Activated CD8-positive, alpha-beta memory T cell treated with anti-CD3 and anti-CD28 coated beads for 1 hour (primary cell): ENCODE measurements around the gene MTMR12.
"Not testable (repeated sequence)": the region's sequence is repeated elsewhere in the genome, so short reads cannot be mapped to it uniquely, and the experiment has no call there.

ENCODE experiments used
- DNase-seq, 2 donors: peaks; one replicate each; pipeline ENCODE4 v3.0.0-alpha.2; 2020; ENCODE audit warnings: low read depth in 1 of 2; ENCODE audit errors: extremely low read depth in 1 of 2

Gene MTMR12

DNA sequence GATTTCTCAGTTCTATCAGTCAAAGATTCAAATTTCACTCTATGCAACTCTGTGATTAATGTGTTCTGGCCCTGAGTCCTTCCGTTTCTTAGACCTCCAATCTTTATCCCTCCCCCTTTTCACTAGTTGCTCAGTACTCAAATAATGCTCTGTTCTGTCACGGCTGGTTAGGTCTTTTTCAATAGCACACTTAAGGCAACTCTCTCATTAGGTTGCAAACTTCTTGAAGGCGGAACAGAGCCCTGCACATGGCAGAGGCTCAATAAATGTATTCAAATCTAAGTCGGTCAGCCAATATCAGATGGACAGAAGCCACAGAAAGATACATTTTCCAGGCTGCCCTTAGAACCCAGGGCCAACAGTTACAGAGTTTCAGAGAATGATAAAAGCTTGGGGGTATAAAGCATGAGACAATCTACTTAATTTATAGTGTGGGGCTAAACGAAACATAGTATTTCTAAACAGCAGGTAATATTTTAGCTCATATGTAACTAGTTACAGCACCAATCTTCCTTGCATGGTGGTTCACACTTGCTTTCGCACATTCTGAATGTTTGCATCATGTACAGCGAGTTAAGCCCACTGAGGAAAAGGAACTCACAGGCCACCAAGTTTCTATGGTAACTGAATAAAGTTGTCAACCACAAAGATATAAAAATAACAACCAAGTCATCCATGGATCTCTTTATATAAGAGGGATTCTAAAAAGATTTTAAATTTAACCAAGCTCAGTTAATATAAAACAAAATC lies 71.5 kb downstream of the MTMR12 start:
- DNase-seq, result no peak

DNA sequence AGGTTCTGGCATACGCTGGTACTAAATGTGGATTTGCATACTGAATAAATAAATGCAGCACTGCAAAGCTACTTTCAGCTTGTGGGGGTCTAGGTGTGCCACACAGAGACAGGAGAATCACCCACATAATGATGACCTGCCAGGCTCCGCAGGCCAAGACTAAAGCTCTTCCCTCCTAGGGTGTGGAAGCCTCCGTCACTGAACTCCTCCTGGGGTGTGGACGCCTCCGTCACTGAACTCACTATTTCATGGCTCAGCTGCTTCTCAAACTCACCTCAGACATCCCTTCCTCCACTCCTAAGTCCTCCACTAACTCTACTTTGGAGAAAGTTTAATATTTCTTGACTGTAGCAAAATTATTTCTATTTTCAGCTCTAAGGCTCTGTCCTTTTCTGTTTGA lies 73.4 kb downstream of the MTMR12 start:
- no peak for DNase-seq

DNA sequence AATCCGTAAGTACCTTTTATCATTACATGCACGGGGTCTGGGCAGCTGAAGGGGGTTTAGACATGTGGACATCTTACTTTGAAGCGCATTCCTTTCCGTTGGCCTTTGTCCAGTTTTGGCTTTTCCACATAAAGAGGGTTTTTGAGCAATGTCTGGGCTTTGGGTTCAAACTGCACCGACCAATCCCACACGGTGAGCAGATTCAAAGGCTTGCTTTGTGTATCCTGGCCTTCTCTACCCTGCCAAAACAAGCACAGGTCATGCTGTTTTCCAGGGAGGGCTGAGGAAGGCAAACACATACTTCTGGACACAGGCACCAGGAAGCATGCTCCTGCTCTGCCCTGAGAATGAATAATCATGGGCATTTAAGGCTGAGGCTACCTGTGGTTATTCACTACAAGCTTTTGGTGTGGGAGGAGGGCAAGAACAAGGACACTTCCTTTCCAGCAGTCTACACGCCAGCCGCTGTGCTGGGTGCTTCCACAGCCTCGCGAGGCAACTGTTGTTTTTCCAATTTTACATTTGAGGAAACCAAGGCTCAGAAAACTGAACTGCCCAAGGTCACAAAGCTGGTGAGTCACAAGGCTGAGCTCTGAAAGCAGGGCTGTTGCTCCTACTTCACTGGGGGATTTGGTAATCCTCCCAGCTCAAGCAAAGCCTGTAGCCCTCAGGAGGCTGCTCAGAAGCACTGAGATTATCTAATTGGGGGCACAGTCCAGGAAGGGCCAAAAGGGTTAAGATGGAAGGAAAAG lies 78.9 kb downstream of the MTMR12 start:
- DNase-seq, result no peak

DNA sequence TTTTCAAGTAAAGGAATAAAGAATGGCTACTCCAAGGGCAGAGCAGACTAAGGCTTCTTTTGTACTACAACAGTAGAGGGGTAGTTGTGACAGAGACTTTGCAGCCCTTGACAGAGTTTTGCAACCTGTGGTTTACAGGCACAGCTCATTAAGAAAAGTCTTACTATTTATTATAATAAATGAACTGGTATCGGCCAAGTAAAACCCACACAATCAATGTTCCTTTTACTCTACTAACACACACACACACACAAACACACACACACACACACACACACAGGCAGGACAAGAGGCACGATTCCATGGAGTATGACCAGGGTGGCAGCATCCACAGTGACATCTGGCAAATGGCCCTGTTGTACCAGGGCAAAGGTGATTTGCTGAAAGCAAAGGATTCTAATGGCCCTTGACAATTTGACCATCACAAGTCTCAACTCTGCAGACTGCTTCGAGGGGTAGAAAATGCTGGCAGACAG lies 79.5 kb downstream of the MTMR12 start:
- no peak for DNase-seq

DNA sequence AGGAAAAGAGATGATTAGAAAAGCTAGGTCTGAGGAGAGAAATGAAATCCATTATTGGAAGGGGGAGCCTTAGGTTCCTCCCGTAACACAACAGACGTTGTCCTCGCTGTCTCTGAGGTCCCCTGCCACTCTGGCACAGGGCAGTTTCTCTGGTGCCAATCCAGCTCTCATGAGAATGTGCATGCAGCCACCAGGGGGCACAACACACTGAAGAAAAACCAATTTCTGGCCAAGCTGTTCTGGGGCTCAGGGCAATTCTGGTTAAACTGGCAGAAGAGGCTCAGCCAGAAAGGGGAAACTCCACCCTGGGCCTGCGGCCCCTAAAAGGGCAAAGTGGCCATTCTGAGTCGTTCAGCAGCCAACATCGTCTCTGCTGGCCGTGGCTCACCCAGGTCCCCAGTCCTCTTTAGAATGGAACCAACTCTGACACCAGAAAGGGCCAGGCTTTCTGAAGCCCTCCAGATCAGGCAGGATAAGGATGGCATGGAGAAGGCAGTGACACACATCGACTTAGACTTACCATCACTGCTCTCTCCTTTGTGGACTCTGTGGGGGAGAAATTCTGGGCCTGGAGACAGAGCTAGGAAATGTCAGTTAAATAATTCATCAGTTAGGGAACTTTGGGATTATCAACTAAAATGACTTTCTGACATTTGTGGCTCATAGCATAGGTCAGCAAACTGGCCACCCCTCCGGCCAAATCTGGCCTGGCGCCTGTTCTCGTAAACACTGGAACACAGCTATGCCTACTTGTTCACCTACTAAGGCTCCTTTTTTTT lies 80.1 kb downstream of the MTMR12 start:
- peak; percentile 41 to 63 for DNase-seq

DNA sequence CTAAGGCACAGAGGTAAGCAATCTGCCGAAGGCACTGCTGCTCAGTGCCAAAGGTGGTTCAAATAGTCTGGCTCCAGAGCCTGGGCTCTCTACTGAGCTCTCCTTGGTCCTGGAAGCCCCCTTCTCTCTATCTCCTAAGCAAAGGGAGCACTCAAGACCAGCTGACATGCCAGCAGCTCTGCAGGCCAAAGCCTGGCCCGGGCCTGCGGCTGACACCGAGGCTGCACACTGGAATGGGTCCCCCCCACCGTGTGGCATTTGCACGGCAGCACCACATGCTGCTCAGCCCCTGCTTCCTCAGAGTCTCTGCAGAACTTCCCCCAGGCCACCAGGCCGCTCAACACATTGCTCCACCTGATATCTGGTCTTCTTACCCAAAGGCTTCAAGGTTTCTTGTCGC lies 80.8 kb downstream of the MTMR12 start:
- no peak for DNase-seq

DNA sequence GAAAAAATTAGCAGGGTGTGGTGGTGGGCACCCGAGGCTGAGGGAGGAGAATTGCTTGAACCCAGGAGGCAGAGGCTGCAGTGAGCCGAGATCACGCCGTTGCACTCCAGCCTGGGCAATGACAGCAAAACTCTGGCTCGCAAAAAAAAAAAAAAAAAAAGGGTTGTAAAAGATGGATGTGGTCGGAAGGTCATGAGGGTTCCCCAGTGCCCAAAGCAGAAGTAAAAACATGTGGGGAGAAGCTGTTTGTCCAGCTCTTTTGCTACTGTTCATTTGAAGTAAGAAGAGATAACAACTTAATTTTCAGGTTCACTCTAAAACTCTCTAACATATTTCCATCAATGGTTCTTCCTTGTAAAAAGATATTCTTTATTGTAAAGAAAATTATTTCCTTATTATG lies 81.5 kb downstream of the MTMR12 start:
- no peak for DNase-seq

DNA sequence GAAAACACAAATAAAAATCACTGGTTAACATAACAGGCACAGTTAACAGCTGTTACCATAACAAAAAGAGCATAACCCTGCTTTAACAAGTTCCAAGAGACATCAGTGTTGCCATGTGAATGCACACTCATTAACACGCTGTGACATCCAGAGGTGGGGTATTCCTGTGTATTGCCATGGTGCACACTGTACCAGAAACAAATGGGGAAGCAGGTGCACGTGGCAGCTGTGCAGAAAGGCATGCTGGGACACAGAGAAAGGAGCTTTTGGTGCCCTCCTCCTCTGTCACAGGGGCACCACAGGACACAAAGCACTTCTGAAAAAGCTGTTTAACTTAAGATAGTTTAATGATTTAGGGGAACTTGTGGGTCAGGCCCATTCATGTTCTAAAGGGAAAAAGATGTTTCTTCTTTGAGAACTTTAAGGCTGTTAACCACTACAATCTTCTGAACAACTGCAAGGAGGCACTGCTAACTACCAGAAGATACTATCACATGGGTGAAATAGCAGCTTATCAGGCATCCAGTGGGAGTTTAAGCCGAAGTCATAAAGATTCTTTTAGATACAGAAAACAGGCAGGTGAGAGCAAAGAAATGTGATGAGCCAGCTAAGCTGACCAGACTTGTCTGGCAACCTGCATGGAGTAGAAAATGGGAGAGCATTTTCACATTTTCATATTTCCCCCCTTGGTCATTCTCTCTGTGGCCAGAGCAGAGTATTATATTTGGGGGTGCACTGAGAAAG lies 82.2 kb downstream of the MTMR12 start:
- DNase-seq, result no peak

DNA sequence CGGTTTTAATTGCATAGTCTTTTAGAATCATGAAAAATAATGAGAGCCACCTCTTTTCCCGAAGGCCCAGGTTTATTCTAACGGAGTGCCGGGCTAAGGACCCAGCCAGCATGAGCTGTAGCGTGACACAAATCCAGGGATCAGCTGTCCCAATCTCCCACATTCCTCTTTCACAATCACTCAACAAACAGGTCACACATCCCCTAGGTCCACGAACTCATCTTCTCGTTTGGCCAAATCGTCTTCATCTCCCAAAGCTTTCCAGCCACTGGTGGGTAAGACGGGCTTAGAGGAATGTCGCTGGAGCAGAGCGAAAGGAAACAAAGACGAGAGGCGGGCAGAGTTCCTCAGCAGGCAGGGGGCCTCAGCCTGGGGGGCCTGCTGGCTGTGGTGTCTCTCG lies 83.2 kb downstream of the MTMR12 start:
- no peak for DNase-seq

DNA sequence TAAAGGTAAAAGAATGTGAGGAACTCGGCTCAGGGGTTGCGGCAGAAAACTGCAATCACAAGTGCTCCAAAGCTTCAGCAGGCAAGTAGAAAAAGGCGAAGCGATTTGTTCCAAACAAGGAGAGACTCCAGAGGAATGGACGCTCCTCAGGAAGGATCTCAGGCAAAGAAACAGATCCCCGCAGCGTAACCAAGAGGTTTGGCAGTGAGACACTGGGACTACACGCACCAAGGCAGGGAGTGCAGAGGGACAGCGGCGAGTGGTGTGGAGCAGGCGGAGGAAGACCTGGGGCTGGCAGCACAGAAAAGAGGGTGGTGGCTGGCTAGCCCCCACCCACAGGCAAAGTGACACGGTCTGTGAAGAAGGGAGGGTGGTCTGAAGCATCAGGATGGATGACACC lies 83.9 kb downstream of the MTMR12 start:
- no peak for DNase-seq

DNA sequence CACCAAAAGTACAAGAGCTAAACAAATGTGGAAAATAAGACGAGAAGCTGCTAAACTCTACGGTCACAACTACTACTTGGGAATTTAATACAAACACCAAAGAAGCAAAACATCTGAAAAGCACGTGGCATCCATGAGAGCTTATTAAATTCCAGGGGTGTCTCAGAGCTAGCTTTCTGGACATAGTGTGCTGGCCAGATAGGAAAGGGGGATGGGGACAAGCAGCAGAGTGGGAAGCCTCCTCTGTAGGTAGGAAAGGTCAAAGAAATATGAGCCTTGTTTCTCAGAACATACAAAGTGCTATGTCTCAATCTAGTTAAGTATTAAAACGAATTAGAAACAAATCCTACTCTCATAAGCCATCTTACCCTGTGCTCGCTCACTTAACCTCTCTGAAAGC lies 87.3 kb downstream of the MTMR12 start:
- no peak for DNase-seq

DNA sequence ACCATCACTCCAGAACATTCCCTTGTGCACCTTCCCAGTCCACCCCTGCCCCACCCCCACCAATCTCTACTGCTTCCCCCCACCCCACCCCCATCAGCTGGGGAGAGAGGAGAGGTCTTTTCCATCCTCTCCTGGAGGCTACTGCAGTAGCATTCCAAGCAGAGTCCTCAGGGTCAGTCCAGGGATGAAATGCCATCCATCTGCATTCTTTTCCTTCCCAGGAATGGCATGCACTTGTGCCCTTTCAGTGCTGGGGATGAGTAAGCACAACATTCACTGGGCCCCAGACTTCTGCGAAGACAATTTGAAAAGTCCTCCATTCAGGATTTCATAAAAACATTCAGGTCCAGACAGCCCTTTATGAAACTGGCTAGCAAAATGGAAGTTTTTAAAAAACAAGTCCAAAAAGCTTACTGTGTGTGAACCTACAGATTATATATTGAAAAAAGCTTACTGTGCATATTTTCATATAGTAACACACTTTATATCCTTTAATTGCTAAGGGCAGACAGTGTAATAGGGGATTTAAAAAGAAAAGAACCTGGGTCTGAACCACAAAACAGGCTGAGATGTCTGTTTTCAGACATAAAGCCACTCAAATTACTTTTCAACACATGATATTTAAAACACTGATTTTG lies 88.6 kb downstream of the MTMR12 start:
- DNase-seq, result no peak

DNA sequence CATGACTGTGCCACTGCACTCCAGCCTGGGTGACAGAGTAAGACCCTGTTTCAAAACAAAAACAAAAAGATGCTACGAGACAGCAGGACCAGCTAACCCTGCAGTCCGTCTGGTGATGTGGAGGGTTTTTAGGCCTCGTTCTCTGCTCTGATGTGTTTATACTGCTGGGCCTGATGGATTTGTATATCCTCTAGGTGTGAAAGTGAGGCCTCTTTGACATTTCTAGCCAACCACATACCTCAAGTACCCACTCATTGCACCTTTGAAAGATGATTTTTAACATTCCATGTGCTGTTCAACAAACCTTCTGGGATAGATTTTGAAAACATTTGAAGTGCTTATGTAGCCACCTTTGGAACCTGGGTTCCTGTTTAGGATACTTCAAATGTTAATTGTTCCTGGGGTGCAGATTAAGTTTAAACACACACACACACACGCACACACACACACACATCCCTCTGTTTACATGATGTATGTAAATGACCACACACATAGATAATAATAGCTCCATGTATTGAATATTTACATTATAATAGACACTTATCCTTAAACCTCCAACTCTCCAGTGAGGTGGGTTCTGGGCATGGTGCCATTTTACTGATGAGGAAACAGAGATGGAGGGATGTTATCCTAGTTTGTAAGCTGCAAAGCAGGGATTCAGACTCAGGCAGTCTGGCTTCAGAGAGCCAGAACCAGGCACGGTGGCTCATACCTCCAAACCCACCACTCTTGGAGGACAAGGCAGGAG lies 89.8 kb downstream of the MTMR12 start:
- DNase-seq, result no peak

DNA sequence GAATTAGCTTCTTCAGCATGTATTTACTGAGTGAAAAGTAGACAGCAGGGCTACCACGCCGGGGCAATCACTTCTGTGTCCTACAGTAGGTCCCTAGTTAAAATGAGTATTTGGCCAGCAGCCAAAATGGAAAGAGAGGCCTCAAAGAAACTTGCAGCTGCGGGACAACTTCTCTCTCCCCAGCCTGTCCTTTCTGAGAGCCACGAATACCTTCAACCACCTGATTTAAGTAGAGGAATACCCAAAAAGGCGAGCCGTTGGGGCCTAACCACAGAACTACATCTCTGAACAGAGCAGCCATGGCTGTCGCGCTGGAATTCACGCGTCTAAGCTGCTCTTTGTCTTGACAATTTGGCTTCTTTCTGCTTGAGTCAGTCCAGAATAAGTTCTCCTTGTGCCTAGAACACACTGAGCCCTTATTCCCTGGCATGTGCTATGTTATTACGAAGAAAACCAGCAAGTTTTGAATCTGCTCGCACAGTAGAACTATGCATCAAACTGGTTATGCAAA lies 94.8 kb downstream of the MTMR12 start:
- DNase-seq, result no peak

DNA sequence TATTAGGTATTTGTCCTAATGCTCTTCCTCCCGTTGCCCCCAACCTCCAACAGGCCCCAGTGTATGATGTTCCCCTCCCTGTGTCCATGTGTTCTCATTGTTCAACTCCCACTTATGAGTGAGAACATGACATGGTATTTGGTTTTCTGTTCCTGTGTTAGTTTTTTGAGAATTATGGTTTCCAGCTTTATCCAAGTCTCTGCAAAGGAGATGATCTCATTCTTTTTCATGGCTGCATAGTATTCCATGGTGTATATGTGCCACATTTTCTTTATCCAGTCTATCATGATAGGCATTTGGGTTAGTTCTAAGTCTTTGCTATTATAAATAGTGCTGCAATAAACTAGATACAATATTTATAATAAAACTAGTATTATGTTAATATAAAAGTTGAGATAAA lies 98.4 kb downstream of the MTMR12 start:
- DNase-seq, result not testable (repeated sequence)

DNA sequence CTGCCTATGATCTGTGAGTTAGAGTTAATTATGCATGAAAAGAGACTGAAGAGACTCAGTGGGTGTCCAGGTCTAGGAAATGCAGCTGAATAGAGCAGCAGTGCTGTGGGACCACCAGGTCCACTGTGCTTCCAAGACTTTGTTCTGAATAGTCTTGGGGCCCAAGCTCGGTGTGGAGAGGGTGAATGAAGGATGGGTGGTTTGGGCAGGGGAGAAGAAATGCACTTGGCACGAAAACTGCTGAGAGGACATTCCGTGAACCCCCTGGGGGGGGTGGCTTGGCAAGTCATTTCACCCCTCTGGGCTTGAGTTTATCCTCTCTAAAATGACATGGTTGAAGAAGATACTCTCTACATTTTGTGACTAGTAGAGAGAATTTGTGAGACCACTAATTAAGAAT lies 102.6 kb downstream of the MTMR12 start:
- DNase-seq, result no peak

DNA sequence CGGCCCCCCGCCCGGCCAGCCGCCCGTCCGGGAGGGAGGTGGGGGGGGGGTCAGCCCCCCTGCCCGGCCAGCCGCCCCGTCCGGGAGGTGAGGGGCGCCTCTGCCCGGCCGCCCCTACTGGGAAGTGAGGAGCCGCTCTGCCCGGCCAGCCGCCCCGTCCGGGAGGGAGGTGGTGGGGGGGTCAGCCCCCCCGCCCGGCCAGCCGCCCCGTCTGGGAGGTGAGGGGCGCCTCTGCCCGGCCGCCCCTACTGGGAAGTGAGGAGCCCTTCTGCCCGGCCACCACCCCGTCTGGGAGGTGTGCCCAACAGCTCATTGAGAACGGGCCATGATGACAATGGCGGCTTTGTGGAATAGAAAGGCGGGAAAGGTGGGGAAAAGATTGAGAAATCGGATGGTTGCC lies 103.9 kb downstream of the MTMR12 start:
- not testable (repeated sequence) for DNase-seq

DNA sequence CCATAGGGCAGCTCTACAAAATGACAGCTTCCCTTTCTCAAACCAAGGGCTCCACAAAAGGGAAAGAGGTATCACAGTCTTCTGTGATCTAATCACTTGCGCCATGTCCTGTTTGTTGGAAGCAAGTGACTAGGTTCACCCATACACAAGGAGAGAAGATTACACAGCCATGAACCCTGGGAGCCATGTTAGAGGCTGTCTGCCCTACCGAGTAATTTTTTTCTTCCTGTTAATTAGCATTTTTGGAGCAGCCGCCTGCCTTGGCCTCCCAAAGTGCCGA lies 105.4 kb downstream of the MTMR12 start:
- DNase-seq, result no peak

DNA sequence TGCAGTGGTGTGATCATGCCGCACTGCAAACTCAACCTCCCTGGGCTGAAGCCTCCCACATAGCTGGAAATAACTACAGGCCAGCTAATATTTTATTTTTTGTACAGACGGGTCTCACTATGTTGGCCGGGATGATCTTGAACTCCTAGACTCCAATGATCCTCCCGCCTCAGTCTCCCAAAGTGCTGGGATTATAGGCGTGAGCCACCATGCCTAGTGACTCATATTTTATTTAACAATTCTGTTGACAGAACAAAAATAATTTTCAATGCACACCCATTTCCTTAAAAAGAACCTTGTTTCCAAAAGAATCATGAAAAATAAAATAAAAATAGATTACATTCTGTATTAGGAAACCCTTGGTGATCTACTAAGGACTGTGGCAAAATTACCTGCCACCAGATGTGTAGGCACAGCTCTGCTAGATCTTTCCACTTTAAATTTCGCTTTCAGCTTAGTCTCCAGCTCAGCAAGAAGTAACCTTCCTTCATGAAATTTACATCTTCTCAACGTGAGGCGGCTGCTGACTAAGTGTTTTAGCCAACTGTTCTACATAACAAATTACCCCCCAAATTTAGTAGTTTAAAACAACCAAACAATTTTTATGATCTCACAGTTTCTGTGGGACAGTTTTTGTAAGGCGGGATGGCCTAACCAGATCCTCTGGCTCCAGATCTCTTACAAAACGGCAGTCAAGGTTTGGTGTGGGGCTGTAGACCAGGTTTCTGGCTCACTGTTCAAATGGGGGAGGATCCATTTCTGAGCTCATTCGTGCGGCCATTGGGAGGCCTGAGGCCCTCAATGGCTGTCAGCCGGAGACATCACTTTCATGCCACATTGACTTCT lies 106.0 kb downstream of the MTMR12 start:
- DNase-seq, result no peak
